ENCODE measurements around the gene COL11A1. TPM values are rescaled to one million over a fixed set of nuclear protein-coding genes. Genes with fewer than 3 reads are reported as not detected.

COL11A1 gene
- total RNA-seq, 2 experiments from 2014 or later, result not detected

DNA sequence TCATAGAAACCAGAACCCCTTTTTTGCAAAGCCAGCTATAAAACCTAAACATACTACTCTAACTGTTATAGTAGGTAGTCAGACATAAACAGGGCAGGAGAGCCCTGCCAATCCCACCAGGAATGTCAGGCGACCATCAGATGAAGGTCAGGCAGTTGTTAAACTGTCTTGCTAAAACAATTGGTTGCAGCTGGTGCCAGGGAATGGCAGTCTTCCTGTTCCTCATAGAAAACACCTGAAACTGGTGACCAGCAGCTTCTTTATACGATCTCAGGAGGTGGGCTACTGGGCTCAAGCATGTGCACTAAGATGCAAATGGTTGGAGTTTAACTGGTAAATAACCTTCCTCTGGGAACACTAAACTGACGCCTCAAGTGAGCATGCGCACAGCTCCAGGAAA is 224.1 kb downstream of the COL11A1 start:
- CTCF ChIA-PET, result no interaction called here

DNA sequence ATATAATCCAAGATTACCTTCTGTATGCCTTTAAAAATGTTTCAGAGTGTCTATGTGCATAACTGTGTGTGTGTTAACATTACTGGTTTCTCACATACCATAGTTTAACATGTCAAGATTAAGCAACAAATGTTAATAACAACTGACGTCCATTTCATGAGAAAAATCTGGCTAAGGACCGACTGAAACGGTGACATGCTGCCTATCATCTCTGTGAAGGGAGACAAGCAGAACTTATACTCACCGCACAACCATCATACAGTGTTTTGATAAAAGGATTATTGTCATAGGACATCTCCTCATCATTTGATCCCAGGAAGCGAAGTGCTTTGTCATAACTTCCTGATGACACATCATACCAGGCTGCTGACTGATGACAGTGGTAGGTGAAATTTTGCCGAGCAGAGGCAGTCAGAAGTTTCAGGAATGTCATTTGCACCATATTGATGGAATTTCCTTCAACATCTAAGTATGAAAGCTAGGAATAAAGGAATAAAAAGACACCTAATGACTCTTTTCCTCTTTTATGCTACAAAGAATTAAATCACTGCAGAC is 228.8 kb downstream of the COL11A1 start:
- Mint-ChIP-seq H3K27me3 (no peaks in the 10 kb centered on the region), H3K9me3 (no peaks in the 10 kb centered on the region), H3K27ac (no peak overlapping the region), H3K36me3 (no peaks in the 10 kb centered on the region), H3K4me3 (no peak overlapping the region), H3K4me1 (ENCODE audit: low read depth) (no peaks in the 10 kb centered on the region)
- ChIA-PET CTCF (no interaction called here), POLR2A (no interaction called here)
- DNase-seq, result no peak
- intact Hi-C loops (cut with micrococcal nuclease), result no loop called here

More for the DNA sequence above, 224.1 kb downstream of the COL11A1 start:
- DNase-seq, result no peak
- Mint-ChIP-seq H3K4me3 (no peak overlapping the region), H3K27me3 (no peaks in the 10 kb centered on the region), H3K27ac (no peak overlapping the region), H3K9me3 (no peaks in the 10 kb centered on the region), H3K36me3 (no peaks in the 10 kb centered on the region), H3K4me1 (ENCODE audit: low read depth) (no peaks in the 10 kb centered on the region)
- POLR2A ChIA-PET, result no interaction called here
- intact Hi-C loops (cut with micrococcal nuclease), result no loop called here

DNA sequence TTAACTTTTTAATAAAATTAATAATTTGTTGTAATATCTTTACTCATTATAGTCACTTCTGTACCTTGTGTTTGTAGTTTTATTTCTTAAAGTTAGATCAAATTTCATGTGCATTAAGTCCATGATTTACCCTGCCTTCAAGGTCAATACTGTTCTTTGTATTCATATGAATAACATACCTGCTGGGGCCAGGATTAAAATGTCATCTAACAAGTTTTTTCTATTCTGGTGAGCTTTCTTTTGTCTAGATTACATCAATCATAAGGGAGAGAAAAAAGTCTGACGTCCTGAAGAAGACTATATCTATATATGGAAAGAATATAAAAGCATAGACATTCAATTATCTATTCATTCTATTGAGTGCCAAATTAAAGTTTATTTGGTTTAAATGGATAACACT is 232.6 kb downstream of the COL11A1 start:
- Mint-ChIP-seq H3K9me3 (peaks cover 11% of the 10 kb centered on the region), H3K27me3 (no peaks in the 10 kb centered on the region), H3K4me3 (no peak overlapping the region), H3K36me3 (no peaks in the 10 kb centered on the region), H3K4me1 (ENCODE audit: low read depth) (no peaks in the 10 kb centered on the region), H3K27ac (no peak overlapping the region)
- POLR2A ChIA-PET, result no interaction called here
- CTCF ChIA-PET, result no interaction called here
- DNase-seq, result no peak
- intact Hi-C loops (cut with micrococcal nuclease), result no loop called here

DNA sequence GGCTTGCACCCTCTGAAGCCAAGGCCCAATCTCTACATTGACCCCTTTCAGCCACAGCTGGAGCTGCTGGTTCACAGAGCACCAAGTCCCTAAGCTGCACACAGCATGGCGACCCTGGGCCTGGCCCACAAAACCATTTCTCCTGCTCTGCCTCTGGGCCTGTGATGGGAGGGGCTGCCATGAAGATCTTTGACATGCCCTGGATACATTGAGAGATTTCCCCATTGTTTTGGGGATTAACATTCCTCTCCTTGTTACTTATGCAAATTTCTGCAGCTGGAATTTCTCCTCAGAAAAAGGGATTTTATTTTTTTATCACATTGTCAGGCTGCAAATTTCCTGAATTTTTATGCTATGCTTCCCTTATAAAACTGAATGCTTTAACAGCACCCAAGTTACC is 235.8 kb downstream of the COL11A1 start:
- H3K27ac Mint-ChIP-seq, result no peak overlapping the region
- CTCF ChIA-PET, result no interaction called here
- H3K9me3 Mint-ChIP-seq, result peaks cover 24% of the 10 kb centered on the region
- H3K4me3 Mint-ChIP-seq, result no peak overlapping the region
- no peaks in the 10 kb centered on the region for H3K36me3 Mint-ChIP-seq
- POLR2A ChIA-PET, result no interaction called here
- H3K4me1 Mint-ChIP-seq (ENCODE audit: low read depth), result no peaks in the 10 kb centered on the region
- H3K27me3 Mint-ChIP-seq, result no peaks in the 10 kb centered on the region
- intact Hi-C loops (cut with micrococcal nuclease), result no loop called here
- no peak for DNase-seq

DNA sequence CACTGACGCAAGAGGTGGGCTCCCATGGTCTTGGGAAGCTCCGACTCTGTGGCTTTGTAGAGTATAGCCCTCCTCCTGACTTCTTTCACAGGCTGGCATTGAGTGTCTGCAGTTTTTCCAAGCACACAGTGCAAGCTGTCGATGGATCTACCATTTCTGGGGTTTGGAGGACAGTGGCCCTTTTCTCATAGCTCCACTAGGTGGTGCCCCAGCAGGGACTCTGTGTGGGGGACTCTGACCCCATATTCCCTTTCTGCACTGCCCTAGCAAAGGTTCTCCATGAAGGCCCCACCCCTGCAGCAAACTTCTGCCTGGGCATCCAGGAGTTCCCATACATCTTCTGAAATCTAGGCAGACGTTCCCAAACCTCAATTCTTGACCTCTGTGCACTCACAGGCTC is 236.2 kb downstream of the COL11A1 start:
- H3K4me3 Mint-ChIP-seq, result no peak overlapping the region
- no peaks in the 10 kb centered on the region for H3K27me3 Mint-ChIP-seq
- ChIA-PET POLR2A (no interaction called here), CTCF (no interaction called here)
- peaks cover 24% of the 10 kb centered on the region for H3K9me3 Mint-ChIP-seq
- DNase-seq, result no peak
- H3K36me3 Mint-ChIP-seq, result no peaks in the 10 kb centered on the region
- H3K4me1 Mint-ChIP-seq (ENCODE audit: low read depth), result no peaks in the 10 kb centered on the region
- intact Hi-C loops (cut with micrococcal nuclease), result no loop called here
- no peak overlapping the region for H3K27ac Mint-ChIP-seq

DNA sequence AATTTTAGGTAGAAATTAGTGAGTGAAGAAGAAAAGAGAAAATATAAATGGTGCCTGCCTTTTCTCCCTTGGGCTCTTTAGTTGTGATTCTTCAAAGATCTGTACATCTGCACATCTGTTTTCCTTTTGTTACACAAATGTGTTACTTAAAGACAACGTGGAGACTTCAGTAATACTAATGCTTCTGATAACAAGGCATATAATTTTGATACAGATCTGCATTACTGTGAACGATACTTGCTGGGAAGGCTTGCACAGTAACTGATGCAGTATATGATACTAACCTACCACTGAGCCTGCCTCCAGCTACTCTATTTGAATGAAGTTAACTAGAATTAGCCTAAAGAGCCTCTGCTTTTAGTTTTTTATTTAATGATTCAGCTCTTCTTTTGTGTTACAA is 244.6 kb downstream of the COL11A1 start:
- CTCF ChIA-PET, result no interaction called here
- H3K36me3 Mint-ChIP-seq, result no peaks in the 10 kb centered on the region
- H3K27ac Mint-ChIP-seq, result no peak overlapping the region
- no peaks in the 10 kb centered on the region for H3K4me1 Mint-ChIP-seq (ENCODE audit: low read depth)
- H3K9me3 Mint-ChIP-seq, result peaks cover 14% of the 10 kb centered on the region
- intact Hi-C loops (cut with micrococcal nuclease), result no loop called here
- DNase-seq, result no peak
- POLR2A ChIA-PET, result no interaction called here
- H3K27me3 Mint-ChIP-seq, result no peaks in the 10 kb centered on the region
- no peak overlapping the region for H3K4me3 Mint-ChIP-seq

DNA sequence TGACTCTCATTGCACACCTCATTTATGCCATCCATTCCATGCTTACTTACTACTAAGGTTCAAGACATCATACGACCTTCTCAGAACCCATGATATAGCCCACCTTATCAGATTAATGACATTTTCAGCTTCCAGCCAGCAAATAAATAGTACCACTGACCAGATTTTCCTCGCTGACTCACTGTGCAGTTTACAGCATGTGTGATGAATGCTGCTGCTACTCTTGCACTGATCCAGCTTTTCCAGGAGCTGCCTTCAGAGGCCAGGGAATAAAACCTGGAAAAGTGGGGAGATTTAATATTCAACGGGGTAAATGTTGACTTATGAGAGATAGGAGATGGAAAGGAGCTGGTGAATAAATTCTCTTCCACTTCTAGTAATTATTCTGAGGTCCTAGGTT is 247.1 kb downstream of the COL11A1 start:
- CTCF ChIA-PET, result no interaction called here
- Mint-ChIP-seq H3K4me1 (ENCODE audit: low read depth) (no peaks in the 10 kb centered on the region), H3K4me3 (no peak overlapping the region), H3K36me3 (no peaks in the 10 kb centered on the region), H3K27me3 (no peaks in the 10 kb centered on the region), H3K9me3 (peaks cover 12% of the 10 kb centered on the region), H3K27ac (no peak overlapping the region)
- no peak for DNase-seq
- intact Hi-C loops (cut with micrococcal nuclease), result no loop called here
- POLR2A ChIA-PET, result no interaction called here

GRCh38 chr1:102858695-102859094 is 249.6 kb downstream of the COL11A1 start:
- Mint-ChIP-seq H3K4me1 (ENCODE audit: low read depth) (no peaks in the 10 kb centered on the region), H3K27ac (no peak overlapping the region), H3K36me3 (no peaks in the 10 kb centered on the region), H3K9me3 (peaks cover 21% of the 10 kb centered on the region), H3K27me3 (no peaks in the 10 kb centered on the region), H3K4me3 (no peak overlapping the region)
- DNase-seq, result no peak
- POLR2A ChIA-PET, result no interaction called here
- CTCF ChIA-PET, result no interaction called here
- intact Hi-C loops (cut with micrococcal nuclease), result no loop called here

- H3K9me3 Mint-ChIP-seq, result peaks cover 25% of the 10 kb centered on the region
Measured at GRCh38 chr1:102857251-102857650, 251.1 kb downstream of the COL11A1 start.

GRCh38 chr1:102853701-102854187 is 254.6 kb downstream of the COL11A1 start:
- H3K4me1 Mint-ChIP-seq (ENCODE audit: low read depth), result no peaks in the 10 kb centered on the region
- no peak overlapping the region for H3K4me3 Mint-ChIP-seq
- ChIA-PET CTCF (no interaction called here), POLR2A (no interaction called here)
- H3K36me3 Mint-ChIP-seq, result no peaks in the 10 kb centered on the region
- H3K9me3 Mint-ChIP-seq, result peaks cover 18% of the 10 kb centered on the region
- no peak for DNase-seq
- H3K27me3 Mint-ChIP-seq, result no peaks in the 10 kb centered on the region
- H3K27ac Mint-ChIP-seq, result no peak overlapping the region
- intact Hi-C loops (cut with micrococcal nuclease), result no loop called here

More at GRCh38 chr1:102857251-102857650, 251.1 kb downstream of the COL11A1 start:
- POLR2A ChIA-PET, result no interaction called here
- no peak overlapping the region for H3K4me3 Mint-ChIP-seq
- CTCF ChIA-PET, result interaction anchor here (0.7 kb wide), 1 partner anchor 591 kb away, joined by 3 read pairs; no protein-coding TSS in a partner anchor
- H3K27me3 Mint-ChIP-seq, result no peaks in the 10 kb centered on the region
- no peak overlapping the region for H3K27ac Mint-ChIP-seq
- intact Hi-C loops (cut with micrococcal nuclease), result no loop called here
- no peak for DNase-seq
- H3K36me3 Mint-ChIP-seq, result no peaks in the 10 kb centered on the region
- H3K4me1 Mint-ChIP-seq (ENCODE audit: low read depth), result no peaks in the 10 kb centered on the region

- no peaks in the 10 kb centered on the region for H3K36me3 Mint-ChIP-seq
Measured at GRCh38 chr1:102853136-102853535, 255.2 kb downstream of the COL11A1 start.

DNA sequence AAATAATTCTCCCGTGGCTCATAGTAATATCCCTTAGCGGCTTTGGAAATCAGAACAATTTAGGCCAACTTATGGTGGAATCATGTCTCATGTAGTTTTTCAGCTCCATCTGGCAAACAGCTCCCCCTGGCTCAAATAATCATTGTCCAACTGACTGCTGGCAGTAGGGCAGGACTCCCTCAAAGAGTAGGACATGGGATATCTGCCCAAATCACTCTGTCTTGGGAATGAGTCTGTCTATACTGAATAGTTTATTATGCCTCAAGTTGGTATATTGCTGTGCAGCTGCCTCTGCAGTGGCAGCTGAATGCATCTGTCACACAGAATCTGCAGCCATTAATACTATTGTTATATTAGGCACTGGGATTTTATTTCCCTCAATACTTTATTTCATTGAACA is 255.7 kb downstream of the COL11A1 start:
- no peak for DNase-seq
- H3K9me3 Mint-ChIP-seq, result peaks cover 18% of the 10 kb centered on the region
- ChIA-PET POLR2A (no interaction called here), CTCF (no interaction called here)
- no peak overlapping the region for H3K4me3 Mint-ChIP-seq
- no peak overlapping the region for H3K27ac Mint-ChIP-seq
- no peaks in the 10 kb centered on the region for H3K36me3 Mint-ChIP-seq
- intact Hi-C loops (cut with micrococcal nuclease), result no loop called here
- no peaks in the 10 kb centered on the region for H3K27me3 Mint-ChIP-seq
- no peaks in the 10 kb centered on the region for H3K4me1 Mint-ChIP-seq (ENCODE audit: low read depth)

More at GRCh38 chr1:102853136-102853535, 255.2 kb downstream of the COL11A1 start:
- H3K27ac Mint-ChIP-seq, result no peak overlapping the region
- H3K4me3 Mint-ChIP-seq, result no peak overlapping the region
- CTCF ChIA-PET, result no interaction called here
- no peak for DNase-seq
- no peaks in the 10 kb centered on the region for H3K4me1 Mint-ChIP-seq (ENCODE audit: low read depth)
- peaks cover 17% of the 10 kb centered on the region for H3K9me3 Mint-ChIP-seq
- POLR2A ChIA-PET, result no interaction called here
- H3K27me3 Mint-ChIP-seq, result no peaks in the 10 kb centered on the region
- intact Hi-C loops (cut with micrococcal nuclease), result no loop called here

- Mint-ChIP-seq H3K9me3 (peaks cover 18% of the 10 kb centered on the region), H3K27ac (no peak overlapping the region), H3K4me1 (ENCODE audit: low read depth) (no peaks in the 10 kb centered on the region), H3K27me3 (no peaks in the 10 kb centered on the region), H3K4me3 (no peak overlapping the region), H3K36me3 (no peaks in the 10 kb centered on the region)
- no peak for DNase-seq
- ChIA-PET POLR2A (no interaction called here), CTCF (no interaction called here)
- intact Hi-C loops (cut with micrococcal nuclease), result no loop called here
Measured at GRCh38 chr1:102851616-102852015, 256.7 kb downstream of the COL11A1 start.

All from activated CD4-positive, alpha-beta memory T cell treated with anti-CD3 and anti-CD28 coated beads for 36 hours (primary cell).